Measurements from ENCODE around the gene GHR.
"Not testable (repeated sequence)": the region's sequence is repeated elsewhere in the genome, so short reads cannot be mapped to it uniquely, and the experiment has no call there.

The GHR gene

GRCh38 chr5:42672925-42673324, 249.7 kb downstream of the GHR start:
- no peaks in the 10 kb centered on the region for H3K4me1 ChIP-seq (ENCODE audit: control insufficient read depth in 1 of 2, insufficient read depth in 2 of 2, low read length in 2 of 2)
- H3K27me3 ChIP-seq (ENCODE audit: control insufficient read depth in 1 of 2, insufficient read depth in 2 of 2, low read length in 2 of 2), result no peaks in the 10 kb centered on the region
- no peak overlapping the region for H3K4me3 ChIP-seq (ENCODE audit: low read depth in 1 of 2, low read length in 2 of 2)

GRCh38 chr5:42675602-42676001, 252.4 kb downstream of the GHR start:
- Histone ChIP-seq H3K9me3 (ENCODE audit: control insufficient read depth in 1 of 2, low read length in 2 of 2) (no peaks in the 10 kb centered on the region), H3K27me3 (ENCODE audit: control insufficient read depth in 1 of 2, insufficient read depth in 2 of 2, low read length in 2 of 2) (no peaks in the 10 kb centered on the region), H3K27ac (ENCODE audit: low read depth, low read length) (no peak overlapping the region), H3K4me1 (ENCODE audit: control insufficient read depth in 1 of 2, insufficient read depth in 2 of 2, low read length in 2 of 2) (no peaks in the 10 kb centered on the region), H3K4me3 (ENCODE audit: low read depth in 1 of 2, low read length in 2 of 2) (no peak overlapping the region), H3K9ac (ENCODE audit: low read depth in 1 of 2, low read length in 2 of 2) (no peak overlapping the region), H3K36me3 (ENCODE audit: control insufficient read depth in 1 of 2, insufficient read depth in 2 of 2, low read length in 2 of 2) (no peaks in the 10 kb centered on the region)

More at GRCh38 chr5:42672925-42673324, 249.7 kb downstream of the GHR start:
- no peak overlapping the region for H3K27ac ChIP-seq (ENCODE audit: low read depth, low read length)
- no peaks in the 10 kb centered on the region for H3K36me3 ChIP-seq (ENCODE audit: control insufficient read depth in 1 of 2, insufficient read depth in 2 of 2, low read length in 2 of 2)
- H3K9me3 ChIP-seq (ENCODE audit: control insufficient read depth in 1 of 2, low read length in 2 of 2), result no peaks in the 10 kb centered on the region
- no peak overlapping the region for H3K9ac ChIP-seq (ENCODE audit: low read depth in 1 of 2, low read length in 2 of 2)

- Histone ChIP-seq H3K4me1 (ENCODE audit: control insufficient read depth in 1 of 2, insufficient read depth in 2 of 2, low read length in 2 of 2) (no peaks in the 10 kb centered on the region), H3K27ac (ENCODE audit: low read depth, low read length) (no peak overlapping the region), H3K9ac (ENCODE audit: low read depth in 1 of 2, low read length in 2 of 2) (no peak overlapping the region), H3K4me3 (ENCODE audit: low read depth in 1 of 2, low read length in 2 of 2) (no peak overlapping the region), H3K9me3 (ENCODE audit: control insufficient read depth in 1 of 2, low read length in 2 of 2) (no peaks in the 10 kb centered on the region), H3K36me3 (ENCODE audit: control insufficient read depth in 1 of 2, insufficient read depth in 2 of 2, low read length in 2 of 2) (no peaks in the 10 kb centered on the region), H3K27me3 (ENCODE audit: control insufficient read depth in 1 of 2, insufficient read depth in 2 of 2, low read length in 2 of 2) (no peaks in the 10 kb centered on the region)
Measured at GRCh38 chr5:42676362-42676761, 253.1 kb downstream of the GHR start.

- H3K27me3 ChIP-seq (ENCODE audit: control insufficient read depth in 1 of 2, insufficient read depth in 2 of 2, low read length in 2 of 2), result no peaks in the 10 kb centered on the region
- no peak overlapping the region for H3K4me3 ChIP-seq (ENCODE audit: low read depth in 1 of 2, low read length in 2 of 2)
- H3K9ac ChIP-seq (ENCODE audit: low read depth in 1 of 2, low read length in 2 of 2), result no peak overlapping the region
- H3K9me3 ChIP-seq (ENCODE audit: control insufficient read depth in 1 of 2, low read length in 2 of 2), result no peaks in the 10 kb centered on the region
- H3K4me1 ChIP-seq (ENCODE audit: control insufficient read depth in 1 of 2, insufficient read depth in 2 of 2, low read length in 2 of 2), result no peaks in the 10 kb centered on the region
- no peak overlapping the region for H3K27ac ChIP-seq (ENCODE audit: low read depth, low read length)
- H3K36me3 ChIP-seq (ENCODE audit: control insufficient read depth in 1 of 2, insufficient read depth in 2 of 2, low read length in 2 of 2), result no peaks in the 10 kb centered on the region
Measured at GRCh38 chr5:42677156-42677842, 254.1 kb downstream of the GHR start.

- no peaks in the 10 kb centered on the region for H3K27me3 ChIP-seq (ENCODE audit: control insufficient read depth in 1 of 2, insufficient read depth in 2 of 2, low read length in 2 of 2)
- no peaks in the 10 kb centered on the region for H3K36me3 ChIP-seq (ENCODE audit: control insufficient read depth in 1 of 2, insufficient read depth in 2 of 2, low read length in 2 of 2)
- H3K27ac ChIP-seq (ENCODE audit: low read depth, low read length), result no peak overlapping the region
- H3K9me3 ChIP-seq (ENCODE audit: control insufficient read depth in 1 of 2, low read length in 2 of 2), result no peaks in the 10 kb centered on the region
- no peak overlapping the region for H3K4me3 ChIP-seq (ENCODE audit: low read depth in 1 of 2, low read length in 2 of 2)
- H3K9ac ChIP-seq (ENCODE audit: low read depth in 1 of 2, low read length in 2 of 2), result no peak overlapping the region
- H3K4me1 ChIP-seq (ENCODE audit: control insufficient read depth in 1 of 2, insufficient read depth in 2 of 2, low read length in 2 of 2), result no peaks in the 10 kb centered on the region
Measured at GRCh38 chr5:42680046-42680445, 256.8 kb downstream of the GHR start.

GRCh38 chr5:42685078-42685477, 261.8 kb downstream of the GHR start:
- not testable (repeated sequence) for H3K27ac ChIP-seq (ENCODE audit: low read depth, low read length); H3K27me3 ChIP-seq (ENCODE audit: control insufficient read depth in 1 of 2, insufficient read depth in 2 of 2, low read length in 2 of 2); H3K4me3 ChIP-seq (ENCODE audit: low read depth in 1 of 2, low read length in 2 of 2)

GRCh38 chr5:42689391-42689790, 266.2 kb downstream of the GHR start:
- no peaks in the 10 kb centered on the region for H3K9me3 ChIP-seq (ENCODE audit: control insufficient read depth in 1 of 2, low read length in 2 of 2)
- H3K4me3 ChIP-seq (ENCODE audit: low read depth in 1 of 2, low read length in 2 of 2), result no peak overlapping the region
- H3K27me3 ChIP-seq (ENCODE audit: control insufficient read depth in 1 of 2, insufficient read depth in 2 of 2, low read length in 2 of 2), result no peaks in the 10 kb centered on the region
- H3K4me1 ChIP-seq (ENCODE audit: control insufficient read depth in 1 of 2, insufficient read depth in 2 of 2, low read length in 2 of 2), result no peaks in the 10 kb centered on the region
- no peak overlapping the region for H3K27ac ChIP-seq (ENCODE audit: low read depth, low read length)
- H3K36me3 ChIP-seq (ENCODE audit: control insufficient read depth in 1 of 2, insufficient read depth in 2 of 2, low read length in 2 of 2), result no peaks in the 10 kb centered on the region
- H3K9ac ChIP-seq (ENCODE audit: low read depth in 1 of 2, low read length in 2 of 2), result no peak overlapping the region

More at GRCh38 chr5:42685078-42685477, 261.8 kb downstream of the GHR start:
- H3K36me3 ChIP-seq (ENCODE audit: control insufficient read depth in 1 of 2, insufficient read depth in 2 of 2, low read length in 2 of 2); H3K9me3 ChIP-seq (ENCODE audit: control insufficient read depth in 1 of 2, low read length in 2 of 2); H3K4me1 ChIP-seq (ENCODE audit: control insufficient read depth in 1 of 2, insufficient read depth in 2 of 2, low read length in 2 of 2); H3K9ac ChIP-seq (ENCODE audit: low read depth in 1 of 2, low read length in 2 of 2): not testable (repeated sequence)

- no peak overlapping the region for H3K4me3 ChIP-seq (ENCODE audit: low read depth in 1 of 2, low read length in 2 of 2)
- H3K27ac ChIP-seq (ENCODE audit: low read depth, low read length), result no peak overlapping the region
- H3K9me3 ChIP-seq (ENCODE audit: control insufficient read depth in 1 of 2, low read length in 2 of 2), result no peaks in the 10 kb centered on the region
- H3K9ac ChIP-seq (ENCODE audit: low read depth in 1 of 2, low read length in 2 of 2), result no peak overlapping the region
- no peaks in the 10 kb centered on the region for H3K27me3 ChIP-seq (ENCODE audit: control insufficient read depth in 1 of 2, insufficient read depth in 2 of 2, low read length in 2 of 2)
- no peaks in the 10 kb centered on the region for H3K4me1 ChIP-seq (ENCODE audit: control insufficient read depth in 1 of 2, insufficient read depth in 2 of 2, low read length in 2 of 2)
- H3K36me3 ChIP-seq (ENCODE audit: control insufficient read depth in 1 of 2, insufficient read depth in 2 of 2, low read length in 2 of 2), result no peaks in the 10 kb centered on the region
Measured at GRCh38 chr5:42691413-42691937, 268.2 kb downstream of the GHR start.

GRCh38 chr5:42701351-42702059, 278.3 kb downstream of the GHR start:
- no peak overlapping the region for H3K4me3 ChIP-seq (ENCODE audit: low read depth in 1 of 2, low read length in 2 of 2)
- no peaks in the 10 kb centered on the region for H3K36me3 ChIP-seq (ENCODE audit: control insufficient read depth in 1 of 2, insufficient read depth in 2 of 2, low read length in 2 of 2)
- H3K9ac ChIP-seq (ENCODE audit: low read depth in 1 of 2, low read length in 2 of 2), result no peak overlapping the region

GRCh38 chr5:42703238-42703637, 280.0 kb downstream of the GHR start:
- H3K4me1 ChIP-seq (ENCODE audit: control insufficient read depth in 1 of 2, insufficient read depth in 2 of 2, low read length in 2 of 2), result no peaks in the 10 kb centered on the region
- H3K9ac ChIP-seq (ENCODE audit: low read depth in 1 of 2, low read length in 2 of 2), result no peak overlapping the region
- peaks cover 0 to 3% of the 10 kb centered on the region in 2 donors for H3K9me3 ChIP-seq (ENCODE audit: control insufficient read depth in 1 of 2, low read length in 2 of 2)
- H3K36me3 ChIP-seq (ENCODE audit: control insufficient read depth in 1 of 2, insufficient read depth in 2 of 2, low read length in 2 of 2), result no peaks in the 10 kb centered on the region
- no peak overlapping the region for H3K27ac ChIP-seq (ENCODE audit: low read depth, low read length)
- H3K4me3 ChIP-seq (ENCODE audit: low read depth in 1 of 2, low read length in 2 of 2), result no peak overlapping the region
- H3K27me3 ChIP-seq (ENCODE audit: control insufficient read depth in 1 of 2, insufficient read depth in 2 of 2, low read length in 2 of 2), result no peaks in the 10 kb centered on the region

More at GRCh38 chr5:42701351-42702059, 278.3 kb downstream of the GHR start:
- Histone ChIP-seq H3K27ac (ENCODE audit: low read depth, low read length) (no peak overlapping the region), H3K9me3 (ENCODE audit: control insufficient read depth in 1 of 2, low read length in 2 of 2) (peaks cover 0 to 3% of the 10 kb centered on the region in 2 donors), H3K4me1 (ENCODE audit: control insufficient read depth in 1 of 2, insufficient read depth in 2 of 2, low read length in 2 of 2) (no peaks in the 10 kb centered on the region), H3K27me3 (ENCODE audit: control insufficient read depth in 1 of 2, insufficient read depth in 2 of 2, low read length in 2 of 2) (no peaks in the 10 kb centered on the region)
